Measurements from ENCODE around the gene PTPRD.
A peak's percentile ranks its signal among the peaks of the same experiment; 100 is the strongest.
"Not testable (repeated sequence)": the region's sequence is repeated elsewhere in the genome, so short reads cannot be mapped to it uniquely, and the experiment has no call there.

Gene PTPRD

GRCh38 chr9:10449201-10449617 lies 163.6 kb downstream of the PTPRD start:
- DNase-seq = not testable (repeated sequence)

DNA sequence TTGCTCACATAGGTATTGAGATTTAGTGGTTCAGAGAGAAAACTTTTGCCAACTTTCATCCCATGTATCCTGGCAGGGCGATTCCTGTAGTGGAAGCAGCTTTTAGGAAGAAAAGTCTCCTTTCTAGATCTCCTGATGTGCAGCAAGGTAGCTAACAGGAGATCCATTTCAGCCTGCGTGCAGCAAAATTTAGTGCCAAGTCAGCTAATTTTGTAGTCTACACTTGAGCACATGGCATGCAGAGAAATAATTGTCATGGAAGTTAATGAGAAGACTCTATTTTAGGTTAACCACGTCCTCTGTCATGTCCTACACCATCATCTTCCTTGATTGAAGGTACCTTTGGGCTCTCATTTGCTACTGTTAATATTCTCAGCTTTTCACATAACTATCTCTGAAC lies 165.8 kb downstream of the PTPRD start:
- no peak for DNase-seq

DNA sequence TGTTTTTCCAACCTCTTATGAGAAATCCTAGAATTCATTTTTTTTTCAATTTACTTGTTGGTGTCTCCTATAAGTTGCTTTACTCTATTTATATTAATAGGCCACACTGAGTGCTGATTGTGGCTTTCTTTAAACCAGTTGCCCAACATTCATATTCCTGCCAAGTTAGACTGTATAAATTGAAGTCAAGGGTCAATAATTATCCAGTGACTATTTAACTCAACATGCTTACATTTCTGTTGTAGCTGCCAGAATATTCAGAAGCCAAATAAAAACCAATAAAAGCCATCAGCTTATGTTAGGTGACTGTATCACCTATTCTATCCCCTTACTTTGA lies 169.0 kb downstream of the PTPRD start:
- no peak for DNase-seq

- no peak for DNase-seq
Observed at GRCh38 chr9:10443181-10443867, 169.5 kb downstream of the PTPRD start.

DNA sequence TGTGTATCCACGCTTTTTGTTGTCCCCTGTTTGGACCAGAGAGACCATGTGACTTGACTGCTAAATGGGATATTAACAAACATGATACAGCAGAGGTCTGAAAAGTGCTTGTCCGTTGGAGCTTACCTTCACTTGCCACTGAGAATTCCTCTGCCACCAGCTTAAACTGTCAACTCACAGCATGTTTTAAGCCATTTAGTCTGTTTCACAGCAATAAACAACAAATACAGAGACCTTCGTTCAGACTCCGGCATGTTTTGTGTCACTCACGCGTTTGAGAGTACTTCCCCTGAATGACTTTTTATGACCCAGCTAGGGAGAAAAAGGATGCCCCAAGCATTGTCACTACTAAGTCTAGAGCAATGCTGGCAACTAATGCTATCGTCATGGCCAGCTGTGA lies 173.8 kb downstream of the PTPRD start:
- no peak for DNase-seq

GRCh38 chr9:10436756-10437155 lies 176.0 kb downstream of the PTPRD start:
- DNase-seq = no peak

- DNase-seq = no peak
Observed at GRCh38 chr9:10434412-10434811, 178.4 kb downstream of the PTPRD start.

- no peak for DNase-seq
Observed at GRCh38 chr9:10411272-10411671, 201.5 kb downstream of the PTPRD start.

DNA sequence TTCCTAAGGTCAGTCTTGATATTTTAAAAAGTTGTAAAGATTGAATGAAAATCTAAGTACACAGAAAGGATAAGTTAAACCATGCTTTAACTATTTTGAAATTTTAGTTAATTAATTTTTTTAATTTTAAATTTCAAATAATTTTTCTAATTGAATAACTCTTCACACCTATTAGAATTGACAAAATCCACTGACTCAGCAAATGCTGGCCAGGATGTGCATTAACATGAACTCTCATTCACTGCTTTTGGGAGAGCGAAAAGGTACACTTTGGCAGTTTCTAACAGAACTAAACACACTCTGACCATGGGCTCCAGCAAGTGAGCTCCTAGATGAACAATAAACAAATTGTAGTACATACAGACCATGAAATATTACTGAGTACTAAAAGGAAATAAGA lies 209.5 kb downstream of the PTPRD start:
- no peak for DNase-seq

DNA sequence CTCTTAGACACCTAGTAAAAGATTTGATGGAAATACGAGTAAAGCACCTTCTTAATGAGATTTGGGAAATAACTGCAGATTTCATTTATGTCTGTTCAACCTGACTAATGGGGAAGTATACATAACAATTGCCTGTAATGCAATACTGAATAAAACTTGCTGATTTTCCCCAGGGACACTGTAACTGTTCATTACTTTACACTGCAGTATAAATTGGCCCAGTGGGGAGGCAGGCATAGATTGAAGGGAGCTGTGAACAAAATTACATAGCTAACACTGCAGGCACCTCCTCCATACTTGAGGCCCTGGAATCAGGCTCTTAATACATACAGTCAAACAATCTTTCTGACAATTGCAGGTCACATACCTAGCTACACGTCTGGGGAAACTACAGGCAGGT lies 216.2 kb downstream of the PTPRD start:
- no peak for DNase-seq

DNA sequence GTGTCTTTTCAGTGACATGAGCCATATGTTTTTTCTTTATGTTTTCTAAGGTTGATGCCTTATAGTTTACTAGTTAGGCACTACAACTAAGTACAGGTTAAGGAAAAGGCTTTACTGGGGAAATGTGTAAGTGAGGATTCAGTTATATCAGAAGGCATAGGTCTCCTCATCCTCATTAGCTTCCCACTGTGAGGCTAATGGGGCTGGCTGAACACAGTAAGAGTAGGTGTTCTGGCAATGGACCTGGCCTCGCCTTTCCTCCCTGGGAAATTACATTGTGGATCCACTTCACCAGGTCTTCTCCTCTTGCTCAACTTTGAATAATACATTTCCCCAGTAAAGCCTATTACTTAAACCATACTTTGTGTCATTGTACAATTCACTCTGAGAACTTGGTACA lies 225.5 kb downstream of the PTPRD start:
- DNase-seq = no peak

GRCh38 chr9:10371824-10372223 lies 241.0 kb downstream of the PTPRD start:
- DNase-seq = no peak

DNA sequence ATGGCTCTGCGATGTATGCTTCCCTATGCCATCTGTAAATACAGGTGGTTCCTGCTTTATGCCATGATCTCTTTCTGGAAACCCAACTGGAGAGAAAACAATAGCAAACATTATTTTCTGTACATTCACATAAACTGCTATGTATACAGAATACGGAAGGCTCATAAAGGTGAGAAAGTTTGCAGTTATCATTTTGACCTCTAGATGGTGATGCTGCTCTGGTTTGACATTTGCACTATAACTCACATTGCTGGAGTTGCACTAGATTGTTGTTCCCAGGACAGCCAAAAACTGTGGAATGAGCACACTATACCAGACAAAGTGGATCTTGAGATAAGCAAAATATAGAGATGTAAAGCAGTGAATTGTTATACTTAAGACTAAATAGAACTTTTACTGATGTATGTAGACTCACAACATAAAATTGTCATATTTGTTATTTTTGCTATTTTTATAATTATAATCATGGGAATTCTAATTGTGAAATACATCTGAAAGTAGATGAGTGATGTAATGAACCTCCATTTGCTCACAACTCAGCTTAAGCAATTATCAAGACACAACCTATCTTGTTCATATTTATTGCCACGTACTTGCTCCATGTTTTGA lies 246.5 kb downstream of the PTPRD start:
- no peak for DNase-seq

- no peak for DNase-seq
Observed at GRCh38 chr9:10354591-10354990, 258.2 kb downstream of the PTPRD start.

DNA sequence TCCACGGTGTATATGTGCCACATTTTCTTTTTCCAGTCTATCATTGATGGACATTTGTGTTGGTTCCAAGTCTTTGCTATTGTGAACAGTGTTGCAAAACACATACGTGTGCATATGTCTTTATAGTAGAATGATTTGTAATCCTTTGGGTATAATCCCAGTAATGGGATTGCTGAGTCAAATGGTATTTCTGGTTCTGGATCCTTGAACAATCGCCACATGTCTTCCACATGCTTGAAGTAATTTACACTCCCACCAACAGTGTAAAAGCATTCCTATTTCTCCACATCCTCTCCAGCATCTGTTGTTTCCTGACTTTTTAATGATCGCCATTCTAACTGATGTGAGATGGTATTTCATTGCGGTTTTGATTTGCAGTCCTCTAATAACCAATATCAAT lies 267.2 kb downstream of the PTPRD start:
- DNase-seq = not testable (repeated sequence)

DNA sequence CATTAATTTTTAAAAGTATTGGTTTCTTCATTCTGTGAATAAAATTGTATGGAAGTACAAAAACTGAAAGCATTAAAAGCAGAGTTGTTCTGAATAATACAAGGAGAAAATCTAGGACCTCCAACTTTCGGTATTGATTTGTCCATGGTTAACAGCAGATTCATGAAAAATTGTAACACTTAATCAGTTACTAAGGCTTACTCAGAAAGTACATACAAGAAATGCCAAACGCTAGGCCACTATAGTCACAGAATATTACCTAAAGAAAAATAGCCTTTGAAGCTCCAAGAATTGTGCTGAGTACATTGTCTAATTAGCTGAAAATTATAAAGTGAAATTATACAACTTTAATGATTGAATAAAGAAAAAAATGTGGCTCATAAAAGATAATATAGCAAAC lies 271.7 kb downstream of the PTPRD start:
- DNase-seq = no peak

DNA sequence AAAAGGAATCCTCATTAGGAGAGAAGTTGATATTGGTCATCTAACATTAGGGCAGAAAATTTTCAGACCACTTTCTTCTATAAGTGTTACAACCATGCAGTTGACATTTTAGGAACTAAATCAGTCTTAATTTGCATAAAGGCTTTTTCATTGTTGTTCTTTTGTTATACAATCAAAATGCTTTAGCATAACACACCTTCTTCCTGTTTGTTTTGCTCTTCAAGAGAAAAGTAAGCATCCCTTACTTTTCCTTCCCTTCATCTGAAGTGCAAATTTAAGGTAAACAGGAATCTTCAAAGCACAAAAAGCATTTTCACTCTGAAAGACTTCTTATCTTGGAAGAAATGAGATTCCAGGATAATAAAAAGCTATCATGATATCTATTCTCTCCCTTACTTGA lies 273.6 kb downstream of the PTPRD start:
- DNase-seq = no peak

DNA sequence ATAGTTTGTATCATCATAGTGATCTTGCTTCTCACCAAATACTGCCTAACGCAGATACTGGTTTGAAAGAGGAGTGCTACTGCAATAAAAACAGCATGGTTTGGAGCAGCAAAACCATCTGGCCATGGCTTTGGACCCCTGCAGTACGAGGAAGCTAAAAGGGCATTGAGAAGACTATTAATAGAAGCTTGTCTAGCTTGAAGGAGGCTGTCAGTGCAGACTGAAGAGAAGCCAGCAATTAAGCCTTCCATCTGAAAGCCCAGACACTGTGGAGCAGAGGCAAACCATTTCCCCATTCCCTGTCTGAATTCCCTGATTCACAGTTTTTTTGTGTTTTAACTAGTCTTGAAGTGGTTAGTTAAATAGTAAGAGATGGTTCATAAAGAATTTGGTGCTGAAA lies 281.6 kb downstream of the PTPRD start:
- DNase-seq = no peak

DNA sequence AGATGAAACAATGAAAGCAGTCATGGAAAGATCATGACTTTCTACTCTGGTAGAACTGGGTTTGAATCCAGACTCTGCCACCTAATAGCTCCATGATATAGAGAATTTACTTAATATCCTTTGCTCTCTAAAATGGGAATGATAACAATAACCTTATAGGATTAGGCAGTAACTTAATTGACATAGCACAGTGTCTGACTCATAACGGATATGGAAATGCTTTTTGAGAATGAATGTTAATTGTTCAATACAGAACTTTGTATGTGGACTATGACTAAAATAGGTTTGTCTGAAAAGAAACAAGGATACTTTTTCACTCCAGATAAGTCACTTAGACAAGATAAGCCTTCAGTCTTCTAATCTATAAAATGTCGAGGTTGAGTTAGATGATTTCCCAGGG lies 330.7 kb downstream of the PTPRD start:
- no peak for DNase-seq

- no peak for DNase-seq
Observed at GRCh38 chr9:10274988-10275387, 337.8 kb downstream of the PTPRD start.

GRCh38 chr9:10274175-10274574 lies 338.6 kb downstream of the PTPRD start:
- DNase-seq = no peak

DNA sequence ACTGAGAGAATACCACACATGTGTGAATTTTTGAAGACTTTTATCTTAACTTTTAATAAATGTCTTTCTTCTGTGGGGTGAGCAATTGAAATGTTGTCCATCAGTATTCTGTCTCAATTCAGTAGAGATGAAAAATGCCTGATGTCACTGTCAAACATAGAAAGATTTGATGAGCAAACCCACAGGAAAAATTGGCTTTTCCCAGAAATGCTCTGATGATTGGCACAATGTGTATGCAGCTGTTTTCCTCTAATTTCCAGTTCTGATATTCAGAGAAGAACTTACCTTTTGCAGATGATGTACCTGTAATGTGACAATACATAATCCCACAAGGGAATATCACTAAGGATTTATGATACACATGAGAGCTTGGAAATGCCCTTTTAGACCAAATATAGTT lies 340.0 kb downstream of the PTPRD start:
- DNase-seq = no peak

- DNase-seq = peak; percentile 35
Observed at GRCh38 chr9:10268531-10269485, 344.0 kb downstream of the PTPRD start.

DNA sequence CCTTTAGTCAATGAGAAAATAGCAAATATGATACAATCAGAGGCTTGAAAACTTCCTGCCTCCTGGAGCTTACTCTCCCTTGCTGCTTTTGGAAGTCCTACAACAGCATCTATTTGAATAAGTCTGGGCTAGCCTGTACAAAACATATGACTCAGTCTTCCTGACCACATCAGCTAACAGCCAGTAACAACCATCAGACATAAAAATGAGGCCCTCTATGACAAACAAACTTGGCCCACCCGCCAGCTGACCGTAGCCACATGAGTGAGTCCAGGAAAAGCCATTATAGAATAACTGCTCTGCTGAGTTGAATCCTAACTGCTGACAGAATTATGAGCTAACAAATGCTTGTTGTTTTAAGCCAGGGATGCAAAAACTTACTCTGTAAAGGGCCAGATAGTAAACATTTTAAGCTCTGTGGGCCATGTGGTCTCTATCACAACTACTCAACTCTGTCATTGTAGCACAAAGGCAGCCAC lies 347.6 kb downstream of the PTPRD start:
- peak; percentile 66 for DNase-seq
